Pancreas (tissue), 10 donors: Measurements from ENCODE around the gene CELF2. TPM values are rescaled to one million over a fixed set of nuclear protein-coding genes. Genes with fewer than 3 reads are reported as not detected.

Source experiments
- ATAC-seq, 4 donors: fragments of 200-7000 bp; cut with Tn5 transposase; one replicate each; pipeline versions ENCODE4 v1.8.0 to v1.9.1; 2020; ENCODE audit warnings: mild to moderate bottlenecking in 4 of 4, moderate library complexity in 4 of 4
- DNase-seq, 6 donors: peaks; one replicate each; pipeline ENCODE4 v3.0.0-alpha.2; 2020
- FAIRE-seq: peaks from 2 replicates; lab custom pipeline; 2012; peaks lifted over from hg19 to GRCh38; lab: Jason Lieb, UNC
- H3K27ac ChIP-seq, 4 donors: fragments of 200-600 bp; sonication (generic); 1 replicate in 3 of 4; 2 replicates in 1 of 4; pipeline versions ENCODE4 v1.5.0 to v1.8.0; 2020
- H3K27me3 ChIP-seq, 4 donors: fragments of 200-600 bp; one replicate each; pipeline ENCODE4 v1.8.0; 2021
- H3K36me3 ChIP-seq, 3 donors: fragments of 200-600 bp; sonication (generic) in 1 of 3; one replicate each; pipeline versions ENCODE4 v1.5.0 to v1.8.0; 2020 to 2021
- H3K4me1 ChIP-seq, 3 donors: fragments of 200-600 bp; one replicate each; pipeline ENCODE4 v1.8.0; 2021
- H3K4me3 ChIP-seq, 4 donors: fragments of 200-600 bp; sonication (generic) in 2 of 4; one replicate each; pipeline versions ENCODE4 v1.5.0 to v1.8.0; 2020 to 2021
- H3K9me3 ChIP-seq, 4 donors: fragments of 200-600 bp; one replicate each; pipeline ENCODE4 v1.8.0; 2021
- CTCF ChIP-seq, 4 donors: fragments of 200-600 bp; sonication (generic) in 3 of 4; IDR thresholded peaks; one replicate each; pipeline versions ENCODE4 v1.5.0 to v1.8.0; 2021; ENCODE audit warnings: antibody characterized with exemption in 4 of 4
- WGBS, 2 donors: extraction: QIAGEN DNeasy Blood & Tissue Kit; methylation state at CpG; one replicate each; pipeline ENCODE4 v1.1.7; 2013; 5-methylcytosine and 5-hydroxymethylcytosine counted together
- intact Hi-C, 3 donors: fragments of 100-400 bp; cut with DNase I; formaldehyde crosslinking; loops; one replicate each; pipeline versions ENCODE4 v1.11.1 to v1.14.2; 2022
- polyA plus RNA-seq, 2 donors: library from polyadenylated mRNA; stranded (reverse); fragments of 200-250 nt; gene quantifications; one replicate each; pipeline ENCODE4 v1.2.3, GENCODE V29; 2013
- total RNA-seq, 6 donors: library from RNA; stranded (reverse); fragmentation: NEBNext Ultra II Directional in 4 of 6; extraction: Animal tissue kit (Norgen Biotek cat#: 25700) in 4 of 6; gene quantifications; one replicate each; pipeline versions ENCODE4 v1.2.1 to v1.2.4, GENCODE V29; 2021 to 2023
- donor health status: healthy with polysubstance abuse.
- donor health status: DM: no; HTN: no; CAD: no; lungs with moderate emphysema.
- donor health status: DM: no; HTN: no; CAD: no.
- donor health status: control.
- donor health status: control.
- donor health status: Bipolar disorder and iron deficiency.
- donor health status: DM: yes; HTN: yes; CAD: no.
- donor health status: DM: no; HTN: no; CAD: no.
- donor health status: DM: no; HTN: no; CAD: no.
- donor health status: DM: yes; HTN: yes; CAD: no.

The CELF2 gene
- total and polyA plus RNA-seq, 8 donors: 1.2 to 11.7 (median 2.2) TPM

- 72 to 80% methylated on average over 13 of the region's 13 CpGs for WGBS, 2 donors
- H3K27ac ChIP-seq: no peak overlapping the region
- TF ChIP-seq CTCF (IDR thresholded peaks at IDR 0.05): no peak
- intact Hi-C loops: no loop called here
- H3K9me3 ChIP-seq: no peaks in the 10 kb centered on the region
- no peak for DNase-seq
- H3K36me3 ChIP-seq: no peaks in the 10 kb centered on the region
- no peak for FAIRE-seq
- no peak for ATAC-seq
- no peak overlapping the region for H3K4me3 ChIP-seq
- no peaks in the 10 kb centered on the region for H3K4me1 ChIP-seq
- H3K27me3 ChIP-seq: no peaks in the 10 kb centered on the region
Observed at GRCh38 chr10:11257440-11258090, 239.9 kb downstream of the CELF2 start.

GRCh38 chr10:11260170-11260569, 242.5 kb downstream of the CELF2 start:
- no peak for ATAC-seq
- intact Hi-C loops: no loop called here
- no peak overlapping the region for H3K4me3 ChIP-seq
- H3K4me1 ChIP-seq: no peaks in the 10 kb centered on the region
- no peak overlapping the region for H3K27ac ChIP-seq
- no peaks in the 10 kb centered on the region for H3K27me3 ChIP-seq
- no peak for DNase-seq
- FAIRE-seq: no peak
- WGBS, 2 donors: 72 to 77% methylated on average over 9 of the region's 9 CpGs
- no peaks in the 10 kb centered on the region for H3K9me3 ChIP-seq
- H3K36me3 ChIP-seq: no peaks in the 10 kb centered on the region
- no peak for TF ChIP-seq CTCF (IDR thresholded peaks at IDR 0.05)

GRCh38 chr10:11261143-11261542, 243.5 kb downstream of the CELF2 start:
- no peak for DNase-seq
- Histone ChIP-seq H3K4me3 (no peak overlapping the region), H3K27ac (no peak overlapping the region), H3K9me3 (no peaks in the 10 kb centered on the region), H3K4me1 (no peaks in the 10 kb centered on the region), H3K27me3 (no peaks in the 10 kb centered on the region), H3K36me3 (no peaks in the 10 kb centered on the region)
- ATAC-seq: no peak
- no peak for TF ChIP-seq CTCF (IDR thresholded peaks at IDR 0.05)
- intact Hi-C loops: no loop called here
- 78 to 80% methylated on average over 7 of the region's 7 CpGs for WGBS, 2 donors
- no peak for FAIRE-seq

GRCh38 chr10:11261687-11262493, 244.2 kb downstream of the CELF2 start:
- DNase-seq (peak in 5 of 6 donors; percentile 42 to 83 (median 79)), FAIRE-seq (no peak), ATAC-seq (peak; percentile 78 to 97 (median 95))
- Histone ChIP-seq H3K36me3 (no peaks in the 10 kb centered on the region), H3K27me3 (no peaks in the 10 kb centered on the region), H3K4me3 (no peak overlapping the region), H3K4me1 (no peaks in the 10 kb centered on the region), H3K9me3 (no peaks in the 10 kb centered on the region), H3K27ac (no peak overlapping the region)
- intact Hi-C loops: no loop called here
- WGBS, 2 donors: 56 to 59% methylated on average over 4 of the region's 4 CpGs
- TF ChIP-seq CTCF (IDR thresholded peaks at IDR 0.05): no peak
